HCT116 (cell line): ENCODE data around the gene KCND1. TPM values are rescaled to one million over a fixed set of nuclear protein-coding genes. Genes with fewer than 3 reads are reported as not detected.
A peak's percentile ranks its signal among the peaks of the same experiment; 100 is the strongest.

Experiments used
- ATAC-seq: fragments of 200-7000 bp; cut with Tn5 transposase; 2 replicates; pipeline ENCODE4 v1.9.1; 2020; ENCODE audit warnings: mild to moderate bottlenecking, moderate library complexity
- BruUV-seq: library from RNA; stranded (reverse); fragments of 400-500 nt; replicated peaks from 2 replicates; lab custom pipeline; 2021; lab: Mats Ljungman, UMichigan
- CTCF ChIA-PET: fragments of 300-600 bp; sonication (Branson Sonifier 250); formaldehyde crosslinking; loops from one replicate; lab custom pipeline; 2021; ENCODE audit warnings: antibody characterized with exemption; lab: Charles Lee
- POLR2A ChIA-PET: fragments of 300-600, 350-600 bp; sonication (Branson Sonifier 250); formaldehyde crosslinking; loops from one replicate; lab custom pipeline; 2021; ENCODE audit warnings: antibody characterized with exemption; lab: Charles Lee
- RAD21 ChIA-PET, 2 experiments: fragments of 300-600 bp; sonication (Branson Sonifier 250); formaldehyde crosslinking; loops; one replicate each; lab custom pipeline; 2023; ENCODE audit warnings: low total read pairs in 2 of 2; ENCODE audit not compliant: uncharacterized antibody in 2 of 2, unreplicated experiment in 2 of 2, low non-redundant PET in 1 of 2; lab: Charles Lee
- DNase-seq: peaks from one replicate; pipeline ENCODE4 v3.0.0-alpha.2; 2010; ENCODE audit warnings: low read depth, low spot score
- H2AFZ ChIP-seq: fragments of 200-600 bp; shearing (Covaris generic), sonication (generic); 2 replicates; pipeline ENCODE4 v1.6.1; 2017; ENCODE audit warnings: low read depth, mixed run types, mixed read lengths, antibody characterized with exemption, low read length; ENCODE audit not compliant: poor library complexity, severe bottlenecking
- H3K27ac ChIP-seq: 2 replicates; pipeline ENCODE4 v1.5.1; 2012; ENCODE audit warnings: low read depth, low read length
- H3K27me3 ChIP-seq: fragments of 200-600 bp; sonication (generic); 2 replicates; pipeline ENCODE4 v1.6.1; 2016; ENCODE audit warnings: mixed run types, low read length, mixed read lengths; ENCODE audit not compliant: insufficient read depth
- H3K36me3 ChIP-seq, 2 experiments: fragments of 200-500 bp in 1 of 2; fragments of 200-600 bp in 1 of 2; sonication (Bioruptor generic) in 1 of 2; sonication (generic) in 1 of 2; 2 replicates each; pipeline versions ENCODE4 v1.5.1 to v1.6.1; 2014 to 2016; ENCODE audit warnings: low read length in 2 of 2, inconsistent platforms in 1 of 2, mixed read lengths in 1 of 2, mixed run types in 1 of 2; ENCODE audit not compliant: insufficient read depth in 2 of 2, control insufficient read depth in 1 of 2
- H3K4me1 ChIP-seq, 2 experiments: fragments of 200-600 bp in 1 of 2; sonication (generic) in 1 of 2; 2 replicates each; pipeline versions ENCODE4 v1.5.1 to v1.6.1; 2012 to 2017; ENCODE audit warnings: low read length in 2 of 2, inconsistent platforms in 1 of 2, mild to moderate bottlenecking in 1 of 2, mixed read lengths in 1 of 2, mixed run types in 1 of 2, moderate library complexity in 1 of 2; ENCODE audit not compliant: insufficient read depth in 2 of 2, control insufficient read depth in 1 of 2
- H3K4me2 ChIP-seq: fragments of 200-600 bp; sonication (generic); 2 replicates; pipeline ENCODE4 v1.6.1; 2017; ENCODE audit warnings: mixed run types, low read length, mixed read lengths
- H3K4me3 ChIP-seq, 2 experiments: fragments of 200-600 bp in 1 of 2; sonication (generic) in 1 of 2; replicated peaks in 1 of 2; 2 replicates each; pipeline ENCODE4 v1.5.1; 2011 to 2016; ENCODE audit warnings: low read length in 2 of 2, control low read depth in 1 of 2, low read depth in 1 of 2, mild to moderate bottlenecking in 1 of 2, mixed read lengths in 1 of 2, mixed run types in 1 of 2
- H3K79me2 ChIP-seq: fragments of 200-600 bp; sonication (generic); 2 replicates; pipeline ENCODE4 v1.6.1; 2017; ENCODE audit warnings: mild to moderate bottlenecking, mixed run types, low read length, moderate library complexity, mixed read lengths; ENCODE audit not compliant: insufficient read depth
- H3K9ac ChIP-seq: fragments of 200-600 bp; sonication (generic); 2 replicates; pipeline ENCODE4 v1.6.1; 2016; ENCODE audit warnings: low read length, mixed read lengths
- H3K9me2 ChIP-seq: fragments of 200-600 bp; sonication (generic), shearing (Covaris generic); 2 replicates; pipeline ENCODE4 v1.6.1; 2017; ENCODE audit warnings: mixed run types, mild to moderate bottlenecking, moderate library complexity; ENCODE audit not compliant: insufficient read depth
- H3K9me3 ChIP-seq, 2 experiments: fragments of 200-500 bp in 1 of 2; fragments of 200-600 bp in 1 of 2; sonication (Bioruptor generic) in 1 of 2; sonication (generic) in 1 of 2; 2 replicates each; pipeline ENCODE4 v1.6.1; 2014 to 2017; ENCODE audit warnings: low read length in 2 of 2, mixed read lengths in 2 of 2, inconsistent platforms in 1 of 2, low read depth in 1 of 2, mild to moderate bottlenecking in 1 of 2, mixed run types in 1 of 2, moderate library complexity in 1 of 2; ENCODE audit not compliant: control insufficient read depth in 1 of 2, insufficient read depth in 1 of 2
- H4K20me1 ChIP-seq: fragments of 200-600 bp; sonication (generic), shearing (Covaris generic); 2 replicates; pipeline ENCODE4 v1.6.1; 2017; ENCODE audit warnings: mixed run types, mild to moderate bottlenecking, moderate library complexity; ENCODE audit not compliant: insufficient read depth
- CBX3 ChIP-seq: IDR thresholded peaks from 2 replicates; pipeline ENCODE4 v1.6.1; 2012; ENCODE audit warnings: low read depth
- CEBPB ChIP-seq: IDR thresholded peaks from 2 replicates; pipeline ENCODE4 v1.6.1; 2012; ENCODE audit warnings: low read depth
- EGR1 ChIP-seq: IDR thresholded peaks from 2 replicates; pipeline ENCODE4 v1.6.1; 2012; ENCODE audit warnings: low read depth
- EZH2phosphoT487 ChIP-seq: fragments of 200-600 bp; IDR thresholded peaks from 2 replicates; pipeline ENCODE4 v1.6.1; 2018; ENCODE audit warnings: antibody characterized with exemption, borderline replicate concordance
- FOSL1 ChIP-seq: IDR thresholded peaks from 2 replicates; pipeline ENCODE4 v1.6.1; 2012; ENCODE audit warnings: low read depth
- JUND ChIP-seq: IDR thresholded peaks from 2 replicates; pipeline ENCODE4 v1.6.1; 2012
- POLR2A ChIP-seq: IDR thresholded peaks from 2 replicates; pipeline ENCODE4 v1.7.0; 2011; ENCODE audit warnings: borderline replicate concordance; ENCODE audit not compliant: insufficient read depth, insufficient read length; ENCODE audit errors: extremely low read depth
- POLR2AphosphoS5 ChIP-seq: IDR thresholded peaks from 2 replicates; pipeline ENCODE4 v1.6.1; 2011; ENCODE audit warnings: mild to moderate bottlenecking, low read depth, low read length, moderate library complexity
- RAD21 ChIP-seq: IDR thresholded peaks from 2 replicates; pipeline ENCODE4 v1.6.1; 2012; ENCODE audit warnings: low read depth, mild to moderate bottlenecking
- SP1 ChIP-seq: IDR thresholded peaks from 2 replicates; pipeline ENCODE4 v1.6.1; 2012; ENCODE audit warnings: low read depth
- SRF ChIP-seq: IDR thresholded peaks from 2 replicates; pipeline ENCODE4 v1.6.1; 2012; ENCODE audit warnings: low read depth
- TCF7L2 ChIP-seq: IDR thresholded peaks from 2 replicates; pipeline ENCODE4 v1.7.0; 2011; ENCODE audit warnings: borderline replicate concordance, inconsistent platforms; ENCODE audit not compliant: insufficient read depth, insufficient read length; ENCODE audit errors: extremely low read depth
- YY1 ChIP-seq: IDR thresholded peaks from 2 replicates; pipeline ENCODE4 v1.6.1; 2011; ENCODE audit warnings: low read length, low read depth, moderate library complexity, mild to moderate bottlenecking; ENCODE audit not compliant: insufficient replicate concordance; ENCODE audit errors: extremely low read depth
- ZFX ChIP-seq: fragments of 450-650 bp; IDR thresholded peaks from 2 replicates; pipeline ENCODE4 v1.6.1; 2017
- intact Hi-C: fragments of 100-400 bp; cut with micrococcal nuclease; formaldehyde crosslinking; loops from 2 replicates; pipeline ENCODE4 v1.10.0; 2022
- total RNA-seq: library from RNA; stranded (reverse); gene quantifications from one replicate; pipeline ENCODE4 v1.2.1, GENCODE V29; 2021; ENCODE audit not compliant: unreplicated experiment
- TF ChIP-seq, protein P1 (sequence below): IDR thresholded peaks from 2 replicates; pipeline ENCODE4 v1.6.1; 2012
- TF ChIP-seq, protein P2 (sequence below): IDR thresholded peaks from 2 replicates; pipeline ENCODE4 v1.6.1; 2012; ENCODE audit warnings: low read depth
- TF ChIP-seq, protein P3 (sequence below): IDR thresholded peaks from 2 replicates; pipeline ENCODE4 v1.6.1; 2012

Gene KCND1
- total RNA-seq, 1 experiment from 2014 or later, result 5.5 TPM

DNA sequence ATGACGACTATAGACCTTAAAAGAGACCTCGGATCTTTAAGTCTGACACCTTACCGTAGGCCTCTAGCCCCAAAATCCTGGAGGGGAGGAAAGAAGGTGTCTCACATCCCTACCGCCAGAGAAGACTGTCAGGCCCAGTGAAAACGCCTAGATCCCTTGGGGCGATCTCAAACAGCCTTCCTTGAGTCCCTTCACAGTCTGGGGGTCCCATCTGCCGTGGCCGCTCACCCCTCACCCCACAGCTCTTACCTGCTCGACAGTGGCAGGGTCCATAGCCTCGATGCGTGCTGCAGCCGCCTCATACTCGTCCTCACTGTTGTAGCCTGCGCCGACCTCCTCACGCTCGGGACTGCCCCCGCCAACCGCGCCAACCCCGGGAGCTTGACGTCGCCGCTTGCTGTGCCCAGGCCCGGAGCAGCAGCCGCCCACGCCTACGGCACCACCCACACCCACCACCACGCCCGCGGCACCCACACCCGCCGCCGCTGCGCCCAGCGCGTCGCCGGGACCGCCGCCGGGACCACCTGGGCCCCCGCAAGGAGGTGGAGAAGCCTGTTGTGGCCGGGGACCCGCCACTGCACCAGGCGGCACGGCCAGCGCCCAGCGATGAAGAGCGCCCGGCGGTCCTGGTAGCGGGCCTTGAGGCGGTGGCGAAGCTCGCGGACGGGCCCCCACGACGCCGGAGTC, 14.8 kb downstream of the KCND1 start:
- no peak for DNase-seq
- TF ChIP-seq EGR1, result no peak
- TF ChIP-seq CEBPB, result no peak
- TF ChIP-seq ZFX, result 0 out of 2 replicates have a peak, but pooled peaks have one; percentile 23
- no peak for TF ChIP-seq YY1
- TF ChIP-seq, protein P1, sequence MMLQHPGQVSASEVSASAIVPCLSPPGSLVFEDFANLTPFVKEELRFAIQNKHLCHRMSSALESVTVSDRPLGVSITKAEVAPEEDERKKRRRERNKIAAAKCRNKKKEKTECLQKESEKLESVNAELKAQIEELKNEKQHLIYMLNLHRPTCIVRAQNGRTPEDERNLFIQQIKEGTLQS, result no peak
- TF ChIP-seq EZH2phosphoT487, result no peak
- no peak for TF ChIP-seq TCF7L2
- no peak overlapping the region for H2AFZ ChIP-seq
- ChIA-PET POLR2A (no interaction called here), RAD21 (no interaction called here), CTCF (no interaction called here)
- peak overlapping the region; percentile 93 for H3K27ac ChIP-seq
- peaks cover 53% of the 10 kb centered on the region for H3K79me2 ChIP-seq
- peaks cover 7 to 14% of the 10 kb centered on the region in 2 experiments; a peak in 2 of 4 replicates for H3K36me3 ChIP-seq
- no peaks in the 10 kb centered on the region for H3K27me3 ChIP-seq
- H3K4me2 ChIP-seq, result peak overlapping the region; percentile 84
- no peaks in the 10 kb centered on the region for H3K9me3 ChIP-seq
- ATAC-seq, result peak; percentile 1; the same call in 1 of the 2 replicates
- BruUV-seq, result no TSS peak
- H3K4me1 ChIP-seq, result peaks cover 11 to 18% of the 10 kb centered on the region in 2 experiments
- H3K9ac ChIP-seq, result peak overlapping the region; percentile 90
- intact Hi-C loops, result loop anchor here (2.0 kb wide), 1 partner anchor 38 kb away; the partner anchor contains the start of gene PIM2
- H3K9me2 ChIP-seq, result no peaks in the 10 kb centered on the region
- H4K20me1 ChIP-seq, result no peaks in the 10 kb centered on the region
- H3K4me3 ChIP-seq, result peak overlapping the region; percentile 76 to 77

DNA sequence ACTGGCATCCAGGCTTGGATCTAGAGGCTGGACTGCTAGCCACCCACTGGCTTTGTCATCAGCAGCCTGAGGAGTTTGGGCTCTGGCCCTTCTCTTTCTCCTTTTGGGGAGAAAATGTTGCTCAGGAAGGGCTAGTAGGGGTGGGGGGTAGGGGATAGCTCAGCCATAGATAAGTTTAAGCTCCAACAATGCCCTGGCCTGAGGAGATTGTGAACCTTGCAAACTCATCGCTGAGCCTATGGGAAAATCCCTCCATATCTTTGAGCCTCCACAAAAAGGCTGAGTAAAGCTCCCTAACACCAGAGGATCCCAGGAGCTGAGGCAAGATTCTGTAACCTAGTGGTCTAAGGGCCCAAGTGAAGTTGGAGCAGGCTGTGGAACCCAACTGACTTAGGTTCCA, 23.1 kb downstream of the KCND1 start:
- H3K36me3 ChIP-seq, result no peaks in the 10 kb centered on the region
- ChIA-PET CTCF (no interaction called here), POLR2A (no interaction called here), RAD21 (no interaction called here)
- no peak overlapping the region for H3K4me3 ChIP-seq
- no peak overlapping the region for H3K27ac ChIP-seq
- H3K9ac ChIP-seq, result no peak overlapping the region
- intact Hi-C loops, result loop anchor here (5.0 kb wide), 1 partner anchor 301 kb away; no protein-coding TSS in a partner anchor
- no peak overlapping the region for H2AFZ ChIP-seq
- H3K27me3 ChIP-seq, result no peaks in the 10 kb centered on the region
- ATAC-seq, result no peak
- DNase-seq, result no peak
- H3K9me3 ChIP-seq, result no peaks in the 10 kb centered on the region
- H3K79me2 ChIP-seq, result peaks cover 52% of the 10 kb centered on the region
- BruUV-seq, result no TSS peak
- no peaks in the 10 kb centered on the region for H3K9me2 ChIP-seq
- no peak overlapping the region for H3K4me2 ChIP-seq
- no peaks in the 10 kb centered on the region for H4K20me1 ChIP-seq
- no peaks in the 10 kb centered on the region for H3K4me1 ChIP-seq
- TF ChIP-seq ZFX (no peak), CBX3 (no peak), JUND (no peak), POLR2A (no peak), EZH2phosphoT487 (no peak), SP1 (no peak), TCF7L2 (no peak), YY1 (no peak), SRF (no peak), RAD21 (no peak), POLR2AphosphoS5 (no peak), FOSL1 (no peak), CEBPB (no peak)
- TF ChIP-seq, protein P2, sequence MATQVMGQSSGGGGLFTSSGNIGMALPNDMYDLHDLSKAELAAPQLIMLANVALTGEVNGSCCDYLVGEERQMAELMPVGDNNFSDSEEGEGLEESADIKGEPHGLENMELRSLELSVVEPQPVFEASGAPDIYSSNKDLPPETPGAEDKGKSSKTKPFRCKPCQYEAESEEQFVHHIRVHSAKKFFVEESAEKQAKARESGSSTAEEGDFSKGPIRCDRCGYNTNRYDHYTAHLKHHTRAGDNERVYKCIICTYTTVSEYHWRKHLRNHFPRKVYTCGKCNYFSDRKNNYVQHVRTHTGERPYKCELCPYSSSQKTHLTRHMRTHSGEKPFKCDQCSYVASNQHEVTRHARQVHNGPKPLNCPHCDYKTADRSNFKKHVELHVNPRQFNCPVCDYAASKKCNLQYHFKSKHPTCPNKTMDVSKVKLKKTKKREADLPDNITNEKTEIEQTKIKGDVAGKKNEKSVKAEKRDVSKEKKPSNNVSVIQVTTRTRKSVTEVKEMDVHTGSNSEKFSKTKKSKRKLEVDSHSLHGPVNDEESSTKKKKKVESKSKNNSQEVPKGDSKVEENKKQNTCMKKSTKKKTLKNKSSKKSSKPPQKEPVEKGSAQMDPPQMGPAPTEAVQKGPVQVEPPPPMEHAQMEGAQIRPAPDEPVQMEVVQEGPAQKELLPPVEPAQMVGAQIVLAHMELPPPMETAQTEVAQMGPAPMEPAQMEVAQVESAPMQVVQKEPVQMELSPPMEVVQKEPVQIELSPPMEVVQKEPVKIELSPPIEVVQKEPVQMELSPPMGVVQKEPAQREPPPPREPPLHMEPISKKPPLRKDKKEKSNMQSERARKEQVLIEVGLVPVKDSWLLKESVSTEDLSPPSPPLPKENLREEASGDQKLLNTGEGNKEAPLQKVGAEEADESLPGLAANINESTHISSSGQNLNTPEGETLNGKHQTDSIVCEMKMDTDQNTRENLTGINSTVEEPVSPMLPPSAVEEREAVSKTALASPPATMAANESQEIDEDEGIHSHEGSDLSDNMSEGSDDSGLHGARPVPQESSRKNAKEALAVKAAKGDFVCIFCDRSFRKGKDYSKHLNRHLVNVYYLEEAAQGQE, result no peak
- TF ChIP-seq, protein P3, sequence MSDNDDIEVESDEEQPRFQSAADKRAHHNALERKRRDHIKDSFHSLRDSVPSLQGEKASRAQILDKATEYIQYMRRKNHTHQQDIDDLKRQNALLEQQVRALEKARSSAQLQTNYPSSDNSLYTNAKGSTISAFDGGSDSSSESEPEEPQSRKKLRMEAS, result no peak
